Testis (tissue), 3 donors: ENCODE results near the gene ARF6. TPM values are rescaled to one million over a fixed set of nuclear protein-coding genes. Genes with fewer than 3 reads are reported as not detected.
A peak's percentile ranks its signal among the peaks of the same experiment; 100 is the strongest.
"Not testable (repeated sequence)": the region's sequence is repeated elsewhere in the genome, so short reads cannot be mapped to it uniquely, and the experiment has no call there.

ENCODE experiments used
- DNase-seq: peaks from one replicate; pipeline ENCODE4 v3.0.0-alpha.2; 2019
- H3K27ac ChIP-seq, 2 donors: fragments of 200-600 bp; sonication (generic); one replicate each; pipeline ENCODE4 v1.5.1; 2019
- H3K27me3 ChIP-seq: fragments of 200-600 bp; sonication (generic); one replicate; pipeline ENCODE4 v1.5.1; 2019
- H3K36me3 ChIP-seq: fragments of 200-600 bp; sonication (generic); one replicate; pipeline ENCODE4 v1.5.1; 2017; ENCODE audit warnings: low read depth; ENCODE audit errors: missing control alignments
- H3K4me1 ChIP-seq: fragments of 200-600 bp; sonication (generic); one replicate; pipeline ENCODE4 v1.5.1; 2019
- H3K4me3 ChIP-seq, 2 donors: fragments of 200-600 bp; sonication (generic); one replicate each; pipeline ENCODE4 v1.5.1; 2017 to 2019
- H3K9me3 ChIP-seq: fragments of 200-600 bp; sonication (generic); one replicate; pipeline ENCODE4 v1.5.1; 2017
- POLR2A ChIP-seq: fragments of 450-650 bp; IDR thresholded peaks from one replicate; pipeline ENCODE4 v1.6.1; 2017; ENCODE audit warnings: antibody characterized with exemption, mild to moderate bottlenecking, moderate library complexity
- WGBS, 2 donors: methylation state at CpG; one replicate each; pipeline ENCODE4 v1.1.5; 2018; 5-methylcytosine and 5-hydroxymethylcytosine counted together
- intact Hi-C: fragments of 100-400 bp; cut with DNase I; formaldehyde crosslinking; loops from one replicate; pipeline ENCODE4 v1.15.1; 2023; ENCODE audit warnings: low total_unique reads
- polyA plus RNA-seq: library from polyadenylated mRNA; stranded (reverse); fragments of 350-450 nt; fragmentation: Illumina TruSeq; extraction: RNeasy Lipid Tissue Mini Kit (QIAGEN cat#74804); gene quantifications from one replicate; pipeline ENCODE4 v1.2.3, GENCODE V29; 2014; ENCODE audit warnings: low read depth, low replicate concordance; ENCODE audit not compliant: insufficient read depth
- total RNA-seq, 2 donors: library from RNA; depleted of rRNA; stranded (reverse); fragments of >200 nt; gene quantifications; one replicate each; pipeline ENCODE4 v1.2.3, GENCODE V29; 2016
- TF ChIP-seq, protein P1 (sequence below), 3 experiments: fragments of 450-650 bp in 2 of 3; fragments of 200-600 bp in 1 of 3; sonication (generic) in 1 of 3; IDR thresholded peaks; one replicate each; pipeline ENCODE4 v1.5.1; 2016 to 2019; ENCODE audit warnings: antibody characterized with exemption in 3 of 3, mild to moderate bottlenecking in 2 of 3, moderate library complexity in 1 of 3

ARF6 gene
- total and polyA plus RNA-seq, 3 donors from 2014 or later, result 41.3 to 51.8 (median 45.2) TPM

DNA sequence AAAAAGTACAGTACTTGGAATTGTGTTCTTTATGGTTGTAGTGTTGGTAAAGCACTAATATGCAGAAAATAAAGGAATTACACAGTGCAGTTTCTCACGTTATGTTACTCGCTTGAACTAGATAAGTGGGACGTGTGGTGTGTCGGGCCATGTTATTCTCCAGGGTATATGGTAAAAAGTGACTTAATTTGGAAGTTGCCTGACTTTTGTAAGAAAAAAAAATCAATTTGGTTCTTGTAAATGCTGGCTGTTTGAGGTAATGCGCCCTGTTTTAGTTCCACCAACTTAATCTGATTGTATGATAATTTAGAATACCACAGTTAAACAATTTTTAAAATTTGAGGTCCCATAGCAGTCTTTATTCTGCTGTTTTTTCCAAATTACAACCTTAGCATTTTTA is 4.1 kb downstream of the ARF6 start:
- Histone ChIP-seq H3K4me1 (peaks cover 34% of the 10 kb centered on the region), H3K36me3 (no peaks in the 10 kb centered on the region), H3K27me3 (no peaks in the 10 kb centered on the region), H3K9me3 (no peaks in the 10 kb centered on the region), H3K4me3 (no peak overlapping the region), H3K27ac (peak overlapping the region; percentile 65 to 67)
- 55 to 58% methylated on average over 5 of the region's 5 CpGs for WGBS, 2 donors
- no peak for DNase-seq
- TF ChIP-seq POLR2A, result no peak
- TF ChIP-seq, protein P1, sequence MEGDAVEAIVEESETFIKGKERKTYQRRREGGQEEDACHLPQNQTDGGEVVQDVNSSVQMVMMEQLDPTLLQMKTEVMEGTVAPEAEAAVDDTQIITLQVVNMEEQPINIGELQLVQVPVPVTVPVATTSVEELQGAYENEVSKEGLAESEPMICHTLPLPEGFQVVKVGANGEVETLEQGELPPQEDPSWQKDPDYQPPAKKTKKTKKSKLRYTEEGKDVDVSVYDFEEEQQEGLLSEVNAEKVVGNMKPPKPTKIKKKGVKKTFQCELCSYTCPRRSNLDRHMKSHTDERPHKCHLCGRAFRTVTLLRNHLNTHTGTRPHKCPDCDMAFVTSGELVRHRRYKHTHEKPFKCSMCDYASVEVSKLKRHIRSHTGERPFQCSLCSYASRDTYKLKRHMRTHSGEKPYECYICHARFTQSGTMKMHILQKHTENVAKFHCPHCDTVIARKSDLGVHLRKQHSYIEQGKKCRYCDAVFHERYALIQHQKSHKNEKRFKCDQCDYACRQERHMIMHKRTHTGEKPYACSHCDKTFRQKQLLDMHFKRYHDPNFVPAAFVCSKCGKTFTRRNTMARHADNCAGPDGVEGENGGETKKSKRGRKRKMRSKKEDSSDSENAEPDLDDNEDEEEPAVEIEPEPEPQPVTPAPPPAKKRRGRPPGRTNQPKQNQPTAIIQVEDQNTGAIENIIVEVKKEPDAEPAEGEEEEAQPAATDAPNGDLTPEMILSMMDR (IDR thresholded peaks at IDR 0.05), result no peak
- intact Hi-C loops, result loop anchor here (10.0 kb wide), 1 partner anchor 78 kb away; no protein-coding TSS in a partner anchor

DNA sequence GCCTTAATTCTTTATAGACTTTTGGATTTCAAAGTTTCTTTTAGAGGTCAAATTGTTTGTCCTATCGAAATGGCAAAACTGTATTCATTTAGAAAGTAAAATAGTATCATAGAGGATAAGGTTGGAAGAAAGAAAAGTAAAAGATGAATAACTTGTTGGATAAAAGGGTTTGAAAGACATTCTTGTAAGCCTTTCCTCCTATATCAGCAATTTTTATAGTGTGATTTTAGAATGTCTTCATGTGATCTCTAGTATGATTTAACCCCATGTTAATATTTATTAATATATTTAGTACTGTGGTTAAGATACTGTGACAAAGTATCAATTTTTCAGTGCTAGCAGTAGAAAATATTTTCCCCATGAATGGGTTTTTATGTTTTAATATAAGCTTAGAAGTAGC is 4.5 kb downstream of the ARF6 start:
- Histone ChIP-seq H3K27me3 (no peaks in the 10 kb centered on the region), H3K36me3 (no peaks in the 10 kb centered on the region), H3K4me3 (no peak overlapping the region), H3K27ac (peak overlapping the region; percentile 10 to 65), H3K9me3 (no peaks in the 10 kb centered on the region), H3K4me1 (peaks cover 33% of the 10 kb centered on the region)
- no peak for DNase-seq
- TF ChIP-seq POLR2A, result no peak
- TF ChIP-seq, protein P1 (IDR thresholded peaks at IDR 0.05), result no peak
- WGBS, 2 donors, result 38 to 43% methylated on average over 1 of the region's 1 CpG
- intact Hi-C loops, result loop anchor here (10.0 kb wide), 1 partner anchor 77 kb away; no protein-coding TSS in a partner anchor

- WGBS, 2 donors, result 77 to 82% methylated on average over 1 of the region's 1 CpG
- intact Hi-C loops, result loop anchor here (10.0 kb wide), 1 partner anchor 77 kb away; no protein-coding TSS in a partner anchor
- no peak for DNase-seq
Measured at GRCh38 chr14:49897965-49898364, 5.1 kb downstream of the ARF6 start.

GRCh38 chr14:49898485-49898884 is 5.6 kb downstream of the ARF6 start:
- no peaks in the 10 kb centered on the region for H3K9me3 ChIP-seq
- TF ChIP-seq POLR2A, result no peak
- TF ChIP-seq, protein P1 (IDR thresholded peaks at IDR 0.05), result no peak
- intact Hi-C loops, result loop anchor here (10.0 kb wide), 1 partner anchor 76 kb away; no protein-coding TSS in a partner anchor
- H3K4me3 ChIP-seq, result no peak overlapping the region
- H3K27me3 ChIP-seq, result no peaks in the 10 kb centered on the region
- peak overlapping the region in 1 of 2 donors; percentile 65 for H3K27ac ChIP-seq
- no peak for DNase-seq
- no peaks in the 10 kb centered on the region for H3K36me3 ChIP-seq
- peaks cover 33% of the 10 kb centered on the region for H3K4me1 ChIP-seq
- WGBS, 2 donors, result 87 to 90% methylated on average over 2 of the region's 2 CpGs

More at GRCh38 chr14:49897965-49898364, 5.1 kb downstream of the ARF6 start:
- peak overlapping the region in 1 of 2 donors; percentile 65 for H3K27ac ChIP-seq
- peaks cover 33% of the 10 kb centered on the region for H3K4me1 ChIP-seq
- no peak overlapping the region for H3K4me3 ChIP-seq
- no peak for TF ChIP-seq POLR2A
- TF ChIP-seq, protein P1 (IDR thresholded peaks at IDR 0.05), result no peak
- H3K9me3 ChIP-seq, result no peaks in the 10 kb centered on the region
- H3K27me3 ChIP-seq, result no peaks in the 10 kb centered on the region
- no peaks in the 10 kb centered on the region for H3K36me3 ChIP-seq

DNA sequence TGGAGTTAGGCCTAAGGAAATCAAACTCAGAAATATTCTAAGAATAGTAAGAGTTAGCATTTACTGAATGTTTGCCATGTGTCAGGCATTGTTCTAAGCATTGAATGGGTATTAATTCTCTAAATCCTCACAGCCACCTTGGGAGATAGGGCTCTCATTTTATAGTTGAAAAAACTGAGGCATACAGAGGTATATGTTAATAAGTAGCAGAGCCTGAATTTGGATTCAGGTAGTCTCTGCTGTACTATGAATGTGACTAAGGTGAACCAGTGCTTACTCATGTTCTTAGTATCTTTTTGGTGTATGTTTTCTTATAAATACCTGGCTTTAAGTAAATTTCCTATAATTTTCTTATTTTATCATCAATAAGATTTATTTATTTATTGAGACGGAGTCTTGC is 8.1 kb downstream of the ARF6 start:
- H3K4me1 ChIP-seq, result peaks cover 24% of the 10 kb centered on the region
- DNase-seq, result no peak
- no peaks in the 10 kb centered on the region for H3K9me3 ChIP-seq
- 62 to 70% methylated on average over 1 of the region's 1 CpG for WGBS, 2 donors
- no peak overlapping the region for H3K4me3 ChIP-seq
- H3K27ac ChIP-seq, result no peak overlapping the region
- no peaks in the 10 kb centered on the region for H3K36me3 ChIP-seq
- TF ChIP-seq, protein P1 (IDR thresholded peaks at IDR 0.05), result no peak
- no peak for TF ChIP-seq POLR2A
- no peaks in the 10 kb centered on the region for H3K27me3 ChIP-seq
- intact Hi-C loops, result no loop called here

DNA sequence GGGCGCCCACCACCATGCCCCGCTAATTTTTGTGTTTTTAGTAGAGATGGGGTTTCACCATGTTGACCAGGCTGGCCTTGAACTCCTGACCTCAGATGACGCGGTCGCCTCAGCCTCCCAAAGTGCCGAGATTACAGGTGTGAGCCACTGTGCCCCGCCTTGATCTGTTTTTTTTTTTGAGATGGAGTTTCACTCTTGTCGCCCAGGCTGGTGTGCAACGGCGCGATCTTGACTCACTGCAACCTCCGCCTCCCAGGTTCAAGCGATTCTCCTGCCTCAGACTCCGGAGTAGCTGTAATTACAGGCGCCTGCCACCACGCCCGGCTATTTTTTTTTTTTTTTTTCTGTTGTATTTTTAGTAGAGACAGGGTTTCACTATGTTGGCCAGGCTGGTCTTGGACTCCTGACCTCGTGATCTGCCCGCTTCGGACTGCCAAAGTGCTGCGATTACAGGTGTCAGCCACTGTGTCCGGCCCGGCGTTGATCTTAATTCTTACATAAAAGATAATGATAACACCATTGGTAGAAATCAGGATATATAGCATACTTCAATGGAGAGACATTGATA is 9.9 kb downstream of the ARF6 start:
- peaks cover 13% of the 10 kb centered on the region for H3K4me1 ChIP-seq
- H3K36me3 ChIP-seq, DNase-seq, intact Hi-C loops, H3K9me3 ChIP-seq, H3K27me3 ChIP-seq, H3K4me3 ChIP-seq, H3K27ac ChIP-seq: not testable (repeated sequence)
- 54 to 67% methylated on average over 23 of the region's 24 CpGs for WGBS, 2 donors
